Measurements from ENCODE around the gene SLC25A40. TPM values are rescaled to one million over a fixed set of nuclear protein-coding genes. Genes with fewer than 3 reads are reported as not detected.
"Not testable (repeated sequence)": the region's sequence is repeated elsewhere in the genome, so short reads cannot be mapped to it uniquely, and the experiment has no call there.

SLC25A40 gene, protein sequence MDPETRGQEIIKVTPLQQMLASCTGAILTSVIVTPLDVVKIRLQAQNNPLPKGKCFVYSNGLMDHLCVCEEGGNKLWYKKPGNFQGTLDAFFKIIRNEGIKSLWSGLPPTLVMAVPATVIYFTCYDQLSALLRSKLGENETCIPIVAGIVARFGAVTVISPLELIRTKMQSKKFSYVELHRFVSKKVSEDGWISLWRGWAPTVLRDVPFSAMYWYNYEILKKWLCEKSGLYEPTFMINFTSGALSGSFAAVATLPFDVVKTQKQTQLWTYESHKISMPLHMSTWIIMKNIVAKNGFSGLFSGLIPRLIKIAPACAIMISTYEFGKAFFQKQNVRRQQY
- 10 to 100 TPM in 2 of 4 donors, 1 to 10 TPM in 2; 8.3 to 16.8 (median 9.9) TPM for total RNA-seq

DNA sequence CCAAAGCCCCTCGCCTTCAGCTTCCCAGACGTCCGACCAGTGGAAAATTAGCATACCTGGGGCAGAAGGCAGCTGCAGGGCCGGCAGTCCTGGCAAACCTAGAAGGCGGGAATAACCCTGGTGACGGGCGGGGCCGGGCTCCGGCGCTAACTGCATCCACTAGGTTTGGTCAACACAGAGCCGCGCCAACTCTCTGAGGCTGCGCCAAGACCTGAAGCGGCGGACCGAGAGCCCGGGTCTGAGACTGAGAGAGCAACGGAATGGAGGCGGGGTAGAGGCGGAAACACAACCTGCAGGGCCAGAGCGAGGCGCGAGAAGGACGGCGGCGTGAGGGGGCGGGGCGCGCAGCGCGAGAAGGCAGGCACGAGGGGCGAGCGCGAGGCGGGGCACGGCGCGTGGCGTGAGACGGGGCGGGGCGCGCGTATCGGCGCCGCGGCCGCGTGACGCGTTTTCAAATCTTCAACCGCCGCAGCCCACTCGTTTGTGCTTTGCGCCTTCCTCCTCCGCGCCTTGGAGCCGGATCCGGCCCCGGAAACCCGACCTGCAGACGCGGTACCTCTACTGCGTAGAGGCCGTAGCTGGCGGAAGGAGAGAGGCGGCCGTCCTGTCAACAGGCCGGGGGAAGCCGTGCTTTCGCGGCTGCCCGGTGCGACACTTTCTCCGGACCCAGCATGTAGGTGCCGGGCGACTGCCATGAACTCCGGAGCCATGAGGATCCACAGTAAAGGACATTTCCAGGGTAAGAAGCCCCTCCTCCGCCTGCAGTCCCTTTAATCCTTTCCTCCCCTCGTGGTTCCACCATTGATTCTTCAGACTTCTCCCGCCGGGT is at the start of gene SLC25A40, which contains the start of gene DBF4:
SLC25A40 (minus strand) TSS at position 321 of the 829 bp plus-strand sequence. CDS start 17,633 bp downstream, outside the sequence.
DBF4 (plus strand) TSS at position 454 of the 829 bp plus-strand sequence; CDS start at position 694, 240 bp downstream.
- intact Hi-C loops (cut with DNase I): no loop called here
- Histone ChIP-seq H3K27me3 (no peaks in the 10 kb centered on the region), H3K4me3 (peak within 1 kb of the TSS; percentile 82 to 97 (median 88)), H3K36me3 (peaks cover 0 to 2% (median 0%) of the 10 kb centered on the region in 3 donors), H3K27ac (peak within 1 kb of the TSS; percentile 90 to 98 (median 97)), H3K4me1 (peaks cover 3 to 46% (median 19%) of the 10 kb centered on the region in 3 donors), H3K9me3 (peaks cover 0 to 3% (median 0%) of the 10 kb centered on the region in 3 donors)
- DNase-seq: peak; percentile 74
- peak in 1 of 6 experiments; percentile 33 for TF ChIP-seq CTCF (IDR thresholded peaks at IDR 0.05)
- TF ChIP-seq POLR2A (IDR thresholded peaks at IDR 0.05): peak in 2 of 4 donors; percentile 76 to 83
- 0 to 1% methylated on average over 11 to 51 of the region's 84 CpGs for WGBS, 2 donors

DNA sequence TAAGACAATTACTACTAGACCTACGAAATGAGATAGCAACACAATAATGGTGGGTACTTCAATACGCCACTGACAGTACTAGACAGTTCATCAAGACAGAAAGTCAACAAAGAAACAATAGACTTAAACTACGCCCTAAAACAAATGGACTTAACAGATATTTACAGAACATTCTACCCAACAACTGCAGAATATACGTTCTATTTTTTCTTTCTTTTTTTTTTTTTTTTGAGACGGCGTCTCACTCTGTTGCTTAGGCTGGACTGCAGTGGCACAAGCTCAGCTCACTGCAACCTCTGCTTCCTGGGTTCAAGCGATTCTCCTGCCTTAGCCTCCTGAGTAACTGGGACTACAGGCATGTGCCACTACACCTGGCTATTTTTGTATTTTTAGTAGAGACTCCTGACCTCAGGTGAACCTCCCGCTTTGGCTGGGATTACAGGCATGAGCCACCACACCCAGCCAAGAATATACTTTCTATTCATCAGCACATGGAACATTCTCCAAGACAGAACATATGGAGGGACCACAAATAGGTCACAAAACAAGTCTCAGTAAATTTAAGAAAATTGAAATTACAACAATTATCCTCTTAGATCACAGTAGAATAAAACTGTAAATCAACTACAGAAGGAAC is 46.7 kb upstream of the SLC25A40 start:
- WGBS, 2 donors: 90 to 95% methylated on average over 8 of the region's 8 CpGs

DNA sequence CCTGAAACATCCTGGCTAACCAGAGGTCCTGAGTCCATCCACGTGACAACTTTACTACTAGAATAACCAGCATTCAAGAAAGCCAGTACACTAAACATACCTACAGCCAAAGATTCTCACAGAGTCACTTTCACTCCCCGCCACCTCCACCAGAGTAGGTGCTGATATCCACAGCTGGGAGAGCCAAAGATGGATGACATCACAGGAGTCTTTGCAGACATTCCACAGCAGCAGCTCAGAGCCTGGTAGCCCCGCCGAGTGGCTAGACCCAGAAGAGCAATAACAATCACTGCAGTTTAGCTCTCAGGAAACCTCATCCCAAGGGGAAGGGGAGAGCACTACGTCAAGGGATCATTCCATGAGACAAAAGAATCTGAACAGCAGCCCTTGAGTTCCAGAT is 44.4 kb upstream of the SLC25A40 start:
- Histone ChIP-seq H3K9me3 (no peaks in the 10 kb centered on the region), H3K27me3 (no peaks in the 10 kb centered on the region), H3K36me3 (no peaks in the 10 kb centered on the region), H3K27ac (no peak overlapping the region), H3K4me3 (no peak overlapping the region), H3K4me1 (no peaks in the 10 kb centered on the region)
- TF ChIP-seq POLR2A (IDR thresholded peaks at IDR 0.05) (no peak), CTCF (IDR thresholded peaks at IDR 0.05) (no peak)
- intact Hi-C loops (cut with DNase I): no loop called here
- DNase-seq: no peak
- 74 to 92% methylated on average over 4 of the region's 5 CpGs for WGBS, 2 donors

More for the DNA sequence above, 46.7 kb upstream of the SLC25A40 start:
- H3K27me3 ChIP-seq; H3K4me3 ChIP-seq; H3K36me3 ChIP-seq; H3K4me1 ChIP-seq; DNase-seq; H3K27ac ChIP-seq; H3K9me3 ChIP-seq; intact Hi-C loops (cut with DNase I): not testable (repeated sequence)

DNA sequence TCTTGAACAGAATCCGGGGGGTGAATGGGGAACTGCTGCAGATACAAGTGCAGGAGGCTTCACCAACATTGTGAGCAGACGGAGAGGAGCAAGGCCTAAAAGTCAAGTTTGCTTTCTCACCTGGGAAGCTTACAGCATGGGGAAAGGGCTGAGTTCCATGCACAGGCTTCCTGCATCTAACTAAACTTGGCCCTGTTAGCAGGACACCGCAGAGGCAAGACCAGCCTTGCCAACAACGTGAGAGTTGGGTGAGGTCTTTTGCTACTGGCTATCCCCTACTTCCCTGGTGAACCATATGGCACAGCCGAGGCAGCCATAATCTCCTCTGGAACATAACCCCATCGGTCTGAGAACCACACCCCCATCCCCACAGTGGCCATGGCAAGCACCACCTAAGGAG is 43.7 kb upstream of the SLC25A40 start:
- H3K9me3 ChIP-seq: no peaks in the 10 kb centered on the region
- no peak overlapping the region for H3K4me3 ChIP-seq
- no peaks in the 10 kb centered on the region for H3K36me3 ChIP-seq
- TF ChIP-seq POLR2A (IDR thresholded peaks at IDR 0.05) (no peak), CTCF (IDR thresholded peaks at IDR 0.05) (no peak)
- H3K4me1 ChIP-seq: no peaks in the 10 kb centered on the region
- DNase-seq: no peak
- intact Hi-C loops (cut with DNase I): no loop called here
- H3K27me3 ChIP-seq: no peaks in the 10 kb centered on the region
- 80 to 85% methylated on average over 5 to 6 of the region's 6 CpGs for WGBS, 2 donors
- H3K27ac ChIP-seq: no peak overlapping the region

DNA sequence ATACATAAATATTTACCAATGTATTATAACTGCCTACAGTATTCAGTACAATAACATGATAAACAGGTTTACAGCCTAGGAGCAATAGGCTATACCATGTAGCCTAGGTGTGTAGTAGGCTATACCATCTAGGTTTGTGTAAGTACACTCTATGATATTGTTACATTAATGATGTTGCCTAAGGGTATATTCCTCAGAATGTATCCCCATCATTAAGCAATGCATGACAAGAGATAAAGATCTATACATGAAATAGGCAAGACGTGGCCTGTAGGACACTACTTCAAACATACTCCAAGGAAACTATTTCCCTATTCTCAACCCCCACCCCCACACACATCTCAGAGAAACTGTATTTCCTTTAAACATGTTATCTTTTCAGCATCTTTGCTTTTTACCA is 42.6 kb upstream of the SLC25A40 start:
- no peak for TF ChIP-seq POLR2A (IDR thresholded peaks at IDR 0.05)
- no peak for TF ChIP-seq CTCF (IDR thresholded peaks at IDR 0.05)
- H3K27me3 ChIP-seq: no peaks in the 10 kb centered on the region
- 35% methylated on average over 1 of the region's 1 CpG for WGBS, 2 donors
- H3K4me1 ChIP-seq: no peaks in the 10 kb centered on the region
- no peaks in the 10 kb centered on the region for H3K36me3 ChIP-seq
- DNase-seq: no peak
- no peaks in the 10 kb centered on the region for H3K9me3 ChIP-seq
- intact Hi-C loops (cut with DNase I): no loop called here
- H3K27ac ChIP-seq: no peak overlapping the region
- no peak overlapping the region for H3K4me3 ChIP-seq
